Keratinocyte (primary cell): ENCODE measurements around the gene TBC1D5. TPM values are rescaled to one million over a fixed set of nuclear protein-coding genes. Genes with fewer than 3 reads are reported as not detected.

Source experiments
- DNase-seq: peaks from one replicate; pipeline ENCODE4 v3.0.0-alpha.2; 2011; ENCODE audit warnings: low read depth, missing footprints, low spot score
- FAIRE-seq: peaks from 2 replicates; lab custom pipeline; 2011; peaks lifted over from hg19 to GRCh38; lab: Jason Lieb, UNC
- H2AFZ ChIP-seq: 2 replicates; pipeline ENCODE4 v1.6.0; 2012; ENCODE audit warnings: low read length, control low read depth, inconsistent platforms; ENCODE audit not compliant: control insufficient read depth
- H3K27ac ChIP-seq: 2 replicates; pipeline ENCODE4 v1.5.1; 2011; ENCODE audit warnings: low read length; ENCODE audit not compliant: control insufficient read depth, insufficient read depth
- H3K27me3 ChIP-seq: 3 replicates; pipeline ENCODE4 v1.6.0; 2011; ENCODE audit warnings: low read length; ENCODE audit not compliant: control insufficient read depth, insufficient read depth; ENCODE audit errors: extremely low read depth
- H3K36me3 ChIP-seq, 2 experiments: 2 replicates in 1 of 2; 3 replicates in 1 of 2; pipeline ENCODE4 v1.5.1; 2011; ENCODE audit warnings: low read length in 2 of 2, mild to moderate bottlenecking in 1 of 2; ENCODE audit not compliant: control insufficient read depth in 2 of 2, insufficient read depth in 2 of 2; ENCODE audit errors: extremely low read depth in 1 of 2
- H3K4me1 ChIP-seq: 3 replicates; pipeline ENCODE4 v1.5.1; 2011; ENCODE audit warnings: low read length; ENCODE audit not compliant: control insufficient read depth, insufficient read depth; ENCODE audit errors: extremely low read depth
- H3K4me2 ChIP-seq: 3 replicates; pipeline ENCODE4 v1.6.0; 2011; ENCODE audit warnings: low read depth, low read length; ENCODE audit not compliant: control insufficient read depth, insufficient read depth; ENCODE audit errors: extremely low read depth
- H3K4me3 ChIP-seq, 3 experiments: fragments of 200-600 bp in 1 of 3; sonication (generic) in 1 of 3; 2 replicates in 2 of 3; 3 replicates in 1 of 3; pipeline ENCODE4 v1.5.1; 2011 to 2016; ENCODE audit warnings: low read length in 3 of 3, mild to moderate bottlenecking in 3 of 3, control low read depth in 2 of 3, inconsistent platforms in 1 of 3, low read depth in 1 of 3, mixed read lengths in 1 of 3, mixed run types in 1 of 3, moderate library complexity in 1 of 3; ENCODE audit not compliant: control insufficient read depth in 2 of 3, insufficient read depth in 2 of 3; ENCODE audit errors: extremely low read depth in 1 of 3
- H3K79me2 ChIP-seq: 2 replicates; pipeline ENCODE4 v1.6.0; 2012; ENCODE audit warnings: low read length; ENCODE audit not compliant: control insufficient read depth, insufficient read depth
- H3K9ac ChIP-seq: 3 replicates; pipeline ENCODE4 v1.6.0; 2011; ENCODE audit warnings: low read length; ENCODE audit not compliant: control insufficient read depth, insufficient read depth; ENCODE audit errors: extremely low read depth
- H3K9me1 ChIP-seq: 3 replicates; pipeline ENCODE4 v1.6.0; 2011; ENCODE audit warnings: low read length; ENCODE audit not compliant: control insufficient read depth, insufficient read depth; ENCODE audit errors: extremely low read depth
- H3K9me3 ChIP-seq: 2 replicates; pipeline ENCODE4 v1.5.1; 2012; ENCODE audit warnings: low read depth, low read length; ENCODE audit not compliant: control insufficient read depth
- H4K20me1 ChIP-seq: 3 replicates; pipeline ENCODE4 v1.6.0; 2011; ENCODE audit warnings: low read length; ENCODE audit not compliant: control insufficient read depth, insufficient read depth; ENCODE audit errors: extremely low read depth
- CTCF ChIP-seq, 3 experiments: IDR thresholded peaks in 1 of 3; conservative IDR thresholded peaks in 1 of 3; optimal IDR thresholded peaks in 1 of 3; 2 replicates in 2 of 3; 3 replicates in 1 of 3; pipeline versions ENCODE3 to v1.5.1; 2011; ENCODE audit warnings: low read length in 3 of 3, mild to moderate bottlenecking in 3 of 3, moderate library complexity in 2 of 3, control low read depth in 1 of 3, inconsistent platforms in 1 of 3; ENCODE audit not compliant: insufficient read depth in 2 of 3; ENCODE audit errors: extremely low read depth in 1 of 3
- EZH2 ChIP-seq: IDR thresholded peaks from one replicate; pipeline ENCODE4 v1.6.1; 2012; ENCODE audit warnings: inconsistent platforms, mild to moderate bottlenecking, low read length, moderate library complexity
- dilution Hi-C: fragments of 300-500 bp; cut with MboI; formaldehyde crosslinking; loops from one replicate; pipeline ENCODE4 v1.7.0; 2020; ENCODE audit warnings: low sequenced_read_pairs; ENCODE audit not compliant: extremely low pct_ligation_motif_present
- polyA plus RNA-seq, 5 experiments: library from polyadenylated mRNA; depleted of rRNA in 3 of 5; stranded (reverse) in 3 of 5; stranded (forward) in 1 of 5; unstranded in 1 of 5; fragments of >200 nt; gene quantifications; 1 replicate in 1 of 5; 2 replicates in 3 of 5; 3 replicates in 1 of 5; pipeline versions ENCODE4 v1.2.1 to v1.2.3, GENCODE V29; 2011 to 2012; ENCODE audit warnings: missing spikeins in 2 of 5, low read depth in 1 of 5, low replicate concordance in 1 of 5

The TBC1D5 gene
- polyA plus RNA-seq, 1 donor (not counting 4 experiments of a cell fraction or from before 2014, with no cell fraction given), result 25.8 TPM

GRCh38 chr3:17588422-17588821 lies 154.0 kb downstream of the TBC1D5 start:
- no peak overlapping the region for H3K9ac ChIP-seq
- no peak overlapping the region for H3K4me2 ChIP-seq
- no peaks in the 10 kb centered on the region for H3K9me1 ChIP-seq
- FAIRE-seq (no peak), DNase-seq (no peak)
- peaks cover 0 to 3% of the 10 kb centered on the region in 2 experiments for H3K36me3 ChIP-seq
- TF ChIP-seq CTCF (optimal IDR thresholded peaks at IDR 0.05 in 1 of 3, IDR thresholded peaks at IDR 0.05 in 1 of 3, conservative IDR thresholded peaks at IDR 0.05 in 1 of 3; ENCODE audit: extremely low read depth in 1 of 3, insufficient read depth in 2 of 3, low read length in 3 of 3) (no peak), EZH2 (no peak)
- H3K4me1 ChIP-seq, result no peaks in the 10 kb centered on the region
- dilution Hi-C loops, result no loop called here
- H3K27me3 ChIP-seq, result no peaks in the 10 kb centered on the region
- no peak overlapping the region for H3K27ac ChIP-seq
- H3K4me3 ChIP-seq, result no peak overlapping the region
- H3K9me3 ChIP-seq, result no peaks in the 10 kb centered on the region
- no peaks in the 10 kb centered on the region for H3K79me2 ChIP-seq
- H4K20me1 ChIP-seq, result no peaks in the 10 kb centered on the region
- no peak overlapping the region for H2AFZ ChIP-seq

GRCh38 chr3:17585394-17586325 lies 156.8 kb downstream of the TBC1D5 start:
- H3K27me3 ChIP-seq, result no peaks in the 10 kb centered on the region
- no peak overlapping the region for H3K4me3 ChIP-seq
- H3K9me1 ChIP-seq, result no peaks in the 10 kb centered on the region
- no peaks in the 10 kb centered on the region for H3K9me3 ChIP-seq
- peaks cover 0 to 3% of the 10 kb centered on the region in 2 experiments for H3K36me3 ChIP-seq
- dilution Hi-C loops, result no loop called here
- no peak for FAIRE-seq
- no peaks in the 10 kb centered on the region for H3K79me2 ChIP-seq
- no peak overlapping the region for H3K4me2 ChIP-seq
- H3K9ac ChIP-seq, result no peak overlapping the region
- peaks cover 13% of the 10 kb centered on the region for H3K4me1 ChIP-seq
- H4K20me1 ChIP-seq, result no peaks in the 10 kb centered on the region
- no peak for TF ChIP-seq EZH2
- TF ChIP-seq CTCF (optimal IDR thresholded peaks at IDR 0.05 in 1 of 3, IDR thresholded peaks at IDR 0.05 in 1 of 3, conservative IDR thresholded peaks at IDR 0.05 in 1 of 3; ENCODE audit: extremely low read depth in 1 of 3, insufficient read depth in 2 of 3, low read length in 3 of 3), result no peak
- H2AFZ ChIP-seq, result no peak overlapping the region
- DNase-seq, result no peak
- no peak overlapping the region for H3K27ac ChIP-seq
